HepG2 (cell line): Measurements from ENCODE around the gene POU3F3.

Source experiments
- IRF9 ChIP-seq: sonication (generic); formaldehyde crosslinking; IDR thresholded peaks from 2 replicates; pipeline ENCODE4 v1.8.0; 2022; ENCODE audit warnings: missing genetic modification reagents, mild to moderate bottlenecking, borderline replicate concordance
- MAZ ChIP-seq, 2 experiments: sonication (generic) in 1 of 2; formaldehyde crosslinking in 1 of 2; IDR thresholded peaks; 2 replicates each; pipeline versions ENCODE4 v1.5.0 to v1.6.1; 2012 to 2020; ENCODE audit warnings: low read depth in 2 of 2, mild to moderate bottlenecking in 2 of 2, borderline replicate concordance in 1 of 2, improper control_type of control experiment in 1 of 2, low read length in 1 of 2, missing genetic modification reagents in 1 of 2, moderate library complexity in 1 of 2
- ZNF354B ChIP-seq: sonication (generic); formaldehyde crosslinking; IDR thresholded peaks from 2 replicates; pipeline ENCODE4 v1.8.0; 2022; ENCODE audit warnings: mild to moderate bottlenecking, missing genetic modification reagents

- no peak for TF ChIP-seq IRF9 (CRISPR knock-in tag)
- TF ChIP-seq MAZ (IDR thresholded peaks at IDR 0.05; ENCODE audit: borderline replicate concordance, low read depth, low read length), result no peak
- no peak for TF ChIP-seq MAZ (CRISPR knock-in tag; IDR thresholded peaks at IDR 0.05; ENCODE audit: low read depth)
- TF ChIP-seq ZNF354B (CRISPR knock-in tag), result no peak
These were observed 14.6 kb downstream of the POU3F3 start for GRCh38 chr2:104868505-104868866.
